Measurements from ENCODE around the gene TRIML1.

DNA sequence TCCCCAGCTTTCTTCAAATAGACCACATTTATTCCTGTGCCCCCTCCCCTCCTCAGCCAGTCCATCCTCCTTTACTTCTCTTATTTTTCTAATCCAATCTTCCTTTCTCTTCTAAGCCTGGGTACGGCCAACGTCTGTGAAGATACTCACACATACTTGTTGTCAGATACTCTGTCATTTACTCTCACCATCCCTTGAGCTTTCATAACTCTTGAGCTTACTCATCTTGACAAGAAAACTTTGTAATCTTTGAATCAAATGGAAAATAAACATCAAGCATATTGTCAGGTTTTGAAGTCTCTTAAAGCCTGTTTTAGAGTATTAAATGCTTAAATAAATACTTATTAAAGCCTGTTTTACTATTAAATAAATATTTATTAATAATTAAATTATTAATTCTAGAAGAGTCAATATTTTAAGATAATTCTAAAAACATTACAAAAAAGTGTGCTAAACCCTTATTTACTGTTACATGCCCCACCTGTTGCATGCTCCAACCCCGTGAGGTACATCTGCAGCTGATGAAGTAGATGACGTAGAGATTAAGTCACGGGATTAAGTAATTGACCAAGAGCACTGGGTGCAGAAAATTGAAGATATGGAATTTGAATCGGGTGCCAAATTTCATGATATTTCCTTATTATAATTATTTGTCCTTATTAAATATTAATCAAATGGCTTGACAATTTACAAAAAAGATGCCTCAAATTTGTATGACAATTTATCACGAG, 28.3 kb upstream of the TRIML1 start:
- TF ChIP-seq, protein P1, sequence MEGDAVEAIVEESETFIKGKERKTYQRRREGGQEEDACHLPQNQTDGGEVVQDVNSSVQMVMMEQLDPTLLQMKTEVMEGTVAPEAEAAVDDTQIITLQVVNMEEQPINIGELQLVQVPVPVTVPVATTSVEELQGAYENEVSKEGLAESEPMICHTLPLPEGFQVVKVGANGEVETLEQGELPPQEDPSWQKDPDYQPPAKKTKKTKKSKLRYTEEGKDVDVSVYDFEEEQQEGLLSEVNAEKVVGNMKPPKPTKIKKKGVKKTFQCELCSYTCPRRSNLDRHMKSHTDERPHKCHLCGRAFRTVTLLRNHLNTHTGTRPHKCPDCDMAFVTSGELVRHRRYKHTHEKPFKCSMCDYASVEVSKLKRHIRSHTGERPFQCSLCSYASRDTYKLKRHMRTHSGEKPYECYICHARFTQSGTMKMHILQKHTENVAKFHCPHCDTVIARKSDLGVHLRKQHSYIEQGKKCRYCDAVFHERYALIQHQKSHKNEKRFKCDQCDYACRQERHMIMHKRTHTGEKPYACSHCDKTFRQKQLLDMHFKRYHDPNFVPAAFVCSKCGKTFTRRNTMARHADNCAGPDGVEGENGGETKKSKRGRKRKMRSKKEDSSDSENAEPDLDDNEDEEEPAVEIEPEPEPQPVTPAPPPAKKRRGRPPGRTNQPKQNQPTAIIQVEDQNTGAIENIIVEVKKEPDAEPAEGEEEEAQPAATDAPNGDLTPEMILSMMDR (IDR thresholded peaks at IDR 0.05; ENCODE audit: poor library complexity, severe bottlenecking): no peak
- TF ChIP-seq MXI1 (conservative IDR thresholded peaks at IDR 0.05; ENCODE audit: poor library complexity, severe bottlenecking): no peak
- TF ChIP-seq, protein P2, sequence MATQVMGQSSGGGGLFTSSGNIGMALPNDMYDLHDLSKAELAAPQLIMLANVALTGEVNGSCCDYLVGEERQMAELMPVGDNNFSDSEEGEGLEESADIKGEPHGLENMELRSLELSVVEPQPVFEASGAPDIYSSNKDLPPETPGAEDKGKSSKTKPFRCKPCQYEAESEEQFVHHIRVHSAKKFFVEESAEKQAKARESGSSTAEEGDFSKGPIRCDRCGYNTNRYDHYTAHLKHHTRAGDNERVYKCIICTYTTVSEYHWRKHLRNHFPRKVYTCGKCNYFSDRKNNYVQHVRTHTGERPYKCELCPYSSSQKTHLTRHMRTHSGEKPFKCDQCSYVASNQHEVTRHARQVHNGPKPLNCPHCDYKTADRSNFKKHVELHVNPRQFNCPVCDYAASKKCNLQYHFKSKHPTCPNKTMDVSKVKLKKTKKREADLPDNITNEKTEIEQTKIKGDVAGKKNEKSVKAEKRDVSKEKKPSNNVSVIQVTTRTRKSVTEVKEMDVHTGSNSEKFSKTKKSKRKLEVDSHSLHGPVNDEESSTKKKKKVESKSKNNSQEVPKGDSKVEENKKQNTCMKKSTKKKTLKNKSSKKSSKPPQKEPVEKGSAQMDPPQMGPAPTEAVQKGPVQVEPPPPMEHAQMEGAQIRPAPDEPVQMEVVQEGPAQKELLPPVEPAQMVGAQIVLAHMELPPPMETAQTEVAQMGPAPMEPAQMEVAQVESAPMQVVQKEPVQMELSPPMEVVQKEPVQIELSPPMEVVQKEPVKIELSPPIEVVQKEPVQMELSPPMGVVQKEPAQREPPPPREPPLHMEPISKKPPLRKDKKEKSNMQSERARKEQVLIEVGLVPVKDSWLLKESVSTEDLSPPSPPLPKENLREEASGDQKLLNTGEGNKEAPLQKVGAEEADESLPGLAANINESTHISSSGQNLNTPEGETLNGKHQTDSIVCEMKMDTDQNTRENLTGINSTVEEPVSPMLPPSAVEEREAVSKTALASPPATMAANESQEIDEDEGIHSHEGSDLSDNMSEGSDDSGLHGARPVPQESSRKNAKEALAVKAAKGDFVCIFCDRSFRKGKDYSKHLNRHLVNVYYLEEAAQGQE (IDR thresholded peaks at IDR 0.05; ENCODE audit: borderline replicate concordance): no peak

All from neural cell (in vitro differentiated cells).